H1 (cell line): ENCODE results near the gene ENTR1. TPM values are rescaled to one million over a fixed set of nuclear protein-coding genes. Genes with fewer than 3 reads are reported as not detected.

Experiments used
- CTCF ChIA-PET: fragments of 300-600 bp; sonication (Branson Sonifier 250); formaldehyde crosslinking; loops from one replicate; lab custom pipeline; 2021; ENCODE audit not compliant: partially characterized antibody; lab: Charles Lee
- POLR2A ChIA-PET: fragments of 300-600 bp; sonication (Branson Sonifier 250); formaldehyde crosslinking; loops from one replicate; lab custom pipeline; 2021; ENCODE audit warnings: inconsistent platforms; ENCODE audit not compliant: partially characterized antibody; lab: Charles Lee
- DNase-seq, 2 experiments: peaks; one replicate each; pipeline versions ENCODE4 v3.0.0 to v3.0.0-alpha.2; 2010 to 2022; ENCODE audit warnings: low spot score in 2 of 2, low read depth in 1 of 2, mixed read lengths in 1 of 2
- FAIRE-seq: peaks from 2 replicates; lab custom pipeline; 2011; peaks lifted over from hg19 to GRCh38; lab: Jason Lieb, UNC
- H2AFZ ChIP-seq: 2 replicates; pipeline ENCODE4 v1.8.1; 2012; ENCODE audit warnings: low read length, inconsistent platforms
- H2AK5ac ChIP-seq: 2 replicates; pipeline ENCODE4 v1.6.1; 2013; ENCODE audit warnings: low read depth, low read length
- H2BK120ac ChIP-seq: replicated peaks from 2 replicates; pipeline ENCODE3; 2013; ENCODE audit warnings: low read depth, low read length, inconsistent platforms
- H2BK12ac ChIP-seq: 2 replicates; pipeline ENCODE4 v1.6.1; 2013; ENCODE audit warnings: low read depth, low read length
- H2BK15ac ChIP-seq: 2 replicates; pipeline ENCODE4 v1.6.1; 2013; ENCODE audit warnings: low read length
- H2BK20ac ChIP-seq: 2 replicates; pipeline ENCODE4 v1.6.1; 2013; ENCODE audit warnings: low read length
- H2BK5ac ChIP-seq: 2 replicates; pipeline ENCODE4 v1.6.1; 2013; ENCODE audit warnings: low read depth, low read length
- H3K14ac ChIP-seq: 2 replicates; pipeline ENCODE4 v1.6.1; 2013; ENCODE audit warnings: inconsistent platforms; ENCODE audit not compliant: insufficient read length
- H3K18ac ChIP-seq: 2 replicates; pipeline ENCODE4 v1.6.1; 2013; ENCODE audit warnings: low read length; ENCODE audit errors: extremely low read depth
- H3K23ac ChIP-seq: 2 replicates; pipeline ENCODE4 v1.6.1; 2013; ENCODE audit warnings: inconsistent platforms; ENCODE audit not compliant: insufficient read length
- H3K23me2 ChIP-seq: 2 replicates; pipeline ENCODE4 v1.6.1; 2013; ENCODE audit warnings: low read depth, low read length
- H3K27ac ChIP-seq: 2 replicates; pipeline ENCODE4 v1.6.1; 2011; ENCODE audit warnings: low read depth, low read length, inconsistent platforms
- H3K27me3 ChIP-seq, 4 experiments: replicated peaks in 1 of 4; 1 replicate in 1 of 4; 2 replicates in 3 of 4; pipeline versions ENCODE4 v1.6.1 to v1.8.1; 2011 to 2013; ENCODE audit warnings: low read length in 3 of 4, mild to moderate bottlenecking in 3 of 4, inconsistent platforms in 2 of 4, mixed read lengths in 2 of 4, moderate library complexity in 1 of 4; ENCODE audit not compliant: control insufficient read depth in 3 of 4, insufficient read depth in 3 of 4; ENCODE audit errors: extremely low read depth in 1 of 4
- H3K36me3 ChIP-seq, 4 experiments: 2 replicates each; pipeline versions ENCODE4 v1.6.1 to v1.8.1; 2011 to 2013; ENCODE audit warnings: mild to moderate bottlenecking in 4 of 4, low read length in 3 of 4, moderate library complexity in 2 of 4, control low read depth in 1 of 4, inconsistent platforms in 1 of 4; ENCODE audit not compliant: insufficient read depth in 4 of 4, control insufficient read depth in 2 of 4
- H3K4ac ChIP-seq: replicated peaks from 2 replicates; pipeline ENCODE3; 2013; ENCODE audit warnings: low read length, low read depth, mixed read lengths, inconsistent platforms; ENCODE audit not compliant: insufficient read length
- H3K4me1 ChIP-seq, 4 experiments: replicated peaks in 1 of 4; 1 replicate in 1 of 4; 2 replicates in 3 of 4; pipeline versions ENCODE4 v1.6.1 to v1.8.1; 2011 to 2013; ENCODE audit warnings: low read length in 3 of 4, inconsistent platforms in 2 of 4, mixed read lengths in 1 of 4; ENCODE audit not compliant: insufficient read depth in 4 of 4, control insufficient read depth in 3 of 4
- H3K4me2 ChIP-seq, 2 experiments: 2 replicates each; pipeline versions ENCODE4 v1.6.1 to v1.8.1; 2011 to 2013; ENCODE audit warnings: low read depth in 2 of 2, low read length in 2 of 2, control low read depth in 1 of 2, inconsistent platforms in 1 of 2, mild to moderate bottlenecking in 1 of 2; ENCODE audit not compliant: insufficient read depth in 1 of 2
- H3K4me3 ChIP-seq, 4 experiments: fragments of 200-600, 300-600 bp in 1 of 4; sonication (generic), shearing (Covaris generic), sonication (Bioruptor Twin) in 1 of 4; 2 replicates each; pipeline versions ENCODE4 v1.5.1 to v1.8.1; 2011 to 2016; ENCODE audit warnings: low read length in 4 of 4, low read depth in 3 of 4, control low read depth in 2 of 4, inconsistent platforms in 2 of 4, mild to moderate bottlenecking in 2 of 4, mixed read lengths in 1 of 4, moderate library complexity in 1 of 4; ENCODE audit not compliant: insufficient read depth in 2 of 4; ENCODE audit errors: extremely low read depth in 1 of 4
- H3K56ac ChIP-seq: replicated peaks from 2 replicates; pipeline ENCODE3; 2013; ENCODE audit warnings: low read depth, mild to moderate bottlenecking, mixed read lengths, low read length, inconsistent platforms; ENCODE audit not compliant: insufficient read length
- H3K79me1 ChIP-seq: 2 replicates; pipeline ENCODE4 v1.6.1; 2013; ENCODE audit warnings: low read depth, low read length, control low read depth
- H3K79me2 ChIP-seq, 2 experiments: 2 replicates each; pipeline versions ENCODE4 v1.6.1 to v1.8.1; 2012 to 2013; ENCODE audit warnings: low read length in 2 of 2, mild to moderate bottlenecking in 2 of 2, inconsistent platforms in 1 of 2; ENCODE audit not compliant: insufficient read depth in 2 of 2, control insufficient read depth in 1 of 2
- H3K9ac ChIP-seq, 4 experiments: replicated peaks in 1 of 4; 1 replicate in 1 of 4; 2 replicates in 3 of 4; pipeline versions ENCODE4 v1.6.1 to v1.8.1; 2011 to 2013; ENCODE audit warnings: low read depth in 3 of 4, low read length in 3 of 4, control low read depth in 2 of 4, mild to moderate bottlenecking in 2 of 4, moderate library complexity in 2 of 4, inconsistent platforms in 1 of 4; ENCODE audit errors: extremely low read depth in 1 of 4
- H3K9me3 ChIP-seq, 2 experiments: 2 replicates each; pipeline versions ENCODE4 v1.6.1 to v1.8.1; 2012 to 2013; ENCODE audit warnings: mild to moderate bottlenecking in 2 of 2, moderate library complexity in 2 of 2, control low read depth in 1 of 2, inconsistent platforms in 1 of 2, low read depth in 1 of 2, low read length in 1 of 2, mixed read lengths in 1 of 2; ENCODE audit not compliant: insufficient read depth in 2 of 2
- H4K20me1 ChIP-seq, 2 experiments: replicated peaks in 1 of 2; 2 replicates each; pipeline versions ENCODE3 to v1.8.1; 2011 to 2013; ENCODE audit warnings: inconsistent platforms in 2 of 2, low read length in 2 of 2, mild to moderate bottlenecking in 1 of 2; ENCODE audit not compliant: insufficient read depth in 2 of 2, control insufficient read depth in 1 of 2
- H4K5ac ChIP-seq: 2 replicates; pipeline ENCODE4 v1.6.1; 2013; ENCODE audit warnings: low read length, low read depth, mixed read lengths, inconsistent platforms; ENCODE audit not compliant: insufficient read length
- H4K8ac ChIP-seq: 2 replicates; pipeline ENCODE4 v1.8.0; 2013; ENCODE audit warnings: mild to moderate bottlenecking, moderate library complexity, low read length, inconsistent platforms; ENCODE audit not compliant: insufficient read depth; ENCODE audit errors: extremely low read depth
- H4K91ac ChIP-seq: replicated peaks from 2 replicates; pipeline ENCODE3; 2013; ENCODE audit warnings: low read length, mixed read lengths, inconsistent platforms; ENCODE audit not compliant: insufficient read length
- KDM1A ChIP-seq: fragments of 200-600, 300-600 bp; sonication (generic); IDR thresholded peaks from 2 replicates; pipeline ENCODE4 v1.7.1; 2016; ENCODE audit warnings: mild to moderate bottlenecking, low read length, borderline replicate concordance
- YY1 ChIP-seq: IDR thresholded peaks from 2 replicates; pipeline ENCODE4 v1.6.1; 2011; ENCODE audit warnings: low read depth, mild to moderate bottlenecking, low read length
- WGBS, 2 experiments: shearing (Covaris generic) in 1 of 2; methylation state at CpG; one replicate each; pipeline versions ENCODE4 v1.1.6 to v1.1.7; 2013 to 2015; ENCODE audit warnings: low lambda C conversion rate in 2 of 2, mixed read lengths in 2 of 2, inconsistent platforms in 1 of 2, low coverage in 1 of 2, missing lambda C conversion rate in 1 of 2; ENCODE audit not compliant: insufficient replicate concordance in 2 of 2, insufficient coverage in 1 of 2, insufficient read length in 1 of 2; ENCODE audit errors: extremely low coverage in 1 of 2, missing lambda C conversion rate in 1 of 2; 5-methylcytosine and 5-hydroxymethylcytosine counted together
- polyA plus RNA-seq, 7 experiments: library from polyadenylated mRNA; depleted of rRNA in 3 of 7; stranded (reverse) in 5 of 7; unstranded in 2 of 7; fragments of >200 nt in 5 of 7; fragments of 200-250 nt in 2 of 7; gene quantifications; 1 replicate in 5 of 7; 2 replicates in 1 of 7; 4 replicates in 1 of 7; pipeline versions ENCODE4 v1.2.1 to v1.2.3, GENCODE V29; 2011 to 2013; ENCODE audit warnings: missing spikeins in 2 of 7, mixed read lengths in 2 of 7
- total RNA-seq: library from RNA; stranded (reverse); fragmentation: NEBNext Ultra II Directional; extraction: Animal tissue kit (Norgen Biotek cat#: 25700); gene quantifications from 2 replicates; pipeline ENCODE4 v1.2.1, GENCODE V29; 2021

ENTR1 gene
- total and polyA plus RNA-seq, 2 of the 8 experiments (the other 6 are each of a cell fraction or from before 2014, with no cell fraction given): 65.2 to 102 TPM

DNA sequence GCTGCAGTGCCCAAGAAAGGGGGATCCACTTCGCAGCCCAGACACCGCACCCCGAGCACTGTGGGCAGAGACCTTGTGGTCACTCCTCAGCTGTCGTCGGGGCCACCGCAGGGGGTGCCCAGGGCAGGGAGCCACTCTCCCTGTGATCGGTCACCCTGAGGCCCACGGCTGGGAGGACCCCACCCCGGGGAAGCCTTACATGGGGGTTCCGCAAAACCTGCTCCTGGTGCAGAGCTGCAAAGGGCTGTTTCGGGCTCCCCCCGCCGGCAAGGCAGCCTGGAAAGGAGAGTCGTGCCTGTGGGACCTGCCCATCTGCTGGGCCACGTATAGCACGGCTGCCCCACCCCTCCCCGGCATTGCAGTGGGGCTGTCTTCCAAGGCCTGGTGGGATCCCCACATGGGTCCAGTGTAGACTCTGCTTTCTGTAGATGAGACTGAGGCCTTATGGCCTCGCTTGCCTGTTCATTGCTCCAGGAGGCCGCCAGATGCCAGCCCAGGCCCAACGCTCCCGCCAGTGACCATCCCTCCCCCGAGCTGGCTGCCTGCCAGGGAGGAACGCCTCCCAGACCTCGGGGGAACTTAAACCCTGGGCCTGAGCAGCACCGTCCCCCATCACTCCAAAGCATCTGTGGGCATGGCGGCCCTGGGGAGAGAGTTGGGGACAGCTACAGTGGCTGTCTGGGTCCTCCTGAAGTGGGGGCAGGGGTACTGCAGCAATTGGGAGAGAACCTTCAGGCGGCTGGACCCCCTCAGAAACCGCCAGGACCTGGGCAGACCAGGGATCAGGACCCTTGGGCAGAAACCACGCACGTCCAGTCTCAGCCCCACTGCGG lies 45.3 kb downstream of the ENTR1 start:
- H2AFZ ChIP-seq: no peak overlapping the region

More for the DNA sequence above, 45.3 kb downstream of the ENTR1 start:
- no peak for DNase-seq
- WGBS, 2 experiments: 95% methylated on average over 27 of the region's 31 CpGs; no CpG with 5 or more reads in 1 of the 2 experiments
- Histone ChIP-seq H3K14ac (no peak overlapping the region), H2BK15ac (no peak overlapping the region), H3K27me3 (peaks cover 0 to 2% (median 0%) of the 10 kb centered on the region in 4 experiments; a peak in 2 of 7 replicates), H2BK12ac (no peak overlapping the region), H3K79me2 (no peaks in the 10 kb centered on the region), H3K36me3 (peaks cover 0 to 2% (median 0%) of the 10 kb centered on the region in 4 experiments; a peak in 1 of 8 replicates), H4K20me1 (peaks cover 3 to 7% of the 10 kb centered on the region in 2 experiments), H3K4me1 (peaks cover 0 to 8% (median under 1%) of the 10 kb centered on the region in 4 experiments; a peak in 3 of 7 replicates), H2BK120ac (no peak overlapping the region), H4K91ac (no peak overlapping the region), H3K4ac (no peak overlapping the region), H3K9me3 (peaks cover 0 to 3% of the 10 kb centered on the region in 2 experiments; a peak in 1 of 4 replicates), H3K23ac (no peak overlapping the region), H3K4me2 (no peak overlapping the region; a peak in 1 of 4 replicates), H2BK5ac (no peak overlapping the region), H3K9ac (no peak overlapping the region), H4K5ac (no peak overlapping the region), H2BK20ac (no peak overlapping the region), H3K4me3 (no peak overlapping the region), H3K56ac (no peak overlapping the region), H4K8ac (no peak overlapping the region; the same call in 1 of the 2 replicates), H3K27ac (no peak overlapping the region; the same call in 1 of the 2 replicates), H2AK5ac (no peak overlapping the region), H3K18ac (no peak overlapping the region; the same call in 1 of the 2 replicates), H3K79me1 (peaks cover 3% of the 10 kb centered on the region), H3K23me2 (no peaks in the 10 kb centered on the region; the same call in 1 of the 2 replicates)
- ChIA-PET CTCF (interaction anchor here (0.9 to 7.1 kb wide), 7 partner anchors 10 to 52 kb away, joined by 3 to 80 read pairs (median 7); no protein-coding TSS in a partner anchor), POLR2A (interaction anchor here (1.0 to 15.8 kb wide), 7 partner anchors 11 to 81 kb away, joined by 4 to 137 read pairs (median 4); partner anchors contain the start of genes CARD9 and SNAPC4)
- TF ChIP-seq KDM1A (no peak), YY1 (no peak)
- no peak for FAIRE-seq
